Fibroblast of skin of right quadriceps (primary cell): ENCODE results near the gene ITSN1.
A peak's percentile ranks its signal among the peaks of the same experiment; 100 is the strongest.

Experiments used
- DNase-seq: peaks from one replicate; pipeline ENCODE4 v3.0.0-alpha.2; 2013

ITSN1 gene

DNA sequence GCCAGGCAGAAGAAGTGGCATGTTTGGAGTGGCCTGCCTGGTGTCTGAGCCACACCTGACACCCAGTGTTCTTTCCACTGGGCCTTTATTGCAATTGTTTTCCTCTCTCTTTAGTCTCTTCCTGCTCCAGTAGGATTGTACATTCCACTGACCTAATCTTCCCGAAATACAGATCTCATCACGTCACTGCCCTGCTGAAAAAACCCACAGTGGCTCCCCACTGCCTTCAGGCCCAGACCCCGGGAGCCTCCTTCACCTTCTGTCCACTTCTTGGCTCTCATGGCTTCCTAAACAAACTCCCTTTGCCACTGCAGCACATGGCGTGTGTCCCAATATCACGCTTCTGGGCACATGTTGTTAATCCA lies 298.6 kb downstream of the ITSN1 start:
- peak; percentile 47 for DNase-seq

DNA sequence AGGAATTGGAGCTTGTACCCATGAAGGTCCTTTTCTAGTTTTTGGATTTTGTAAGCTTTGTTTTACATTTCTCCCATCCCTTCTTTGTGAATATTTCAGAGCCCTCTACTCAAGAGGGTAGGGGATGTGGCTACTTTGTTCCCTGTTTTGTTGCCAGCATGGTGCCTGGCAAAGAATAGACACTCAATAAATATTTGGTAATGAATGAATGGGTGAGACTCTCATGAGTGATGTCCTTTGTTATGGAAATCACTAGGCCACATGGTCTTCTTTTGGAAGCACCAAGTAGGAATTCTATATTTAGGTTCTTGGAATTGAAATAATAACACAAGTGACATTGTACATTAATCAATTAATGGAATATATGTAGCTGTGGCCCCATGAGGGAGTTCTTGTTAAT lies 300.1 kb downstream of the ITSN1 start:
- no peak for DNase-seq

DNA sequence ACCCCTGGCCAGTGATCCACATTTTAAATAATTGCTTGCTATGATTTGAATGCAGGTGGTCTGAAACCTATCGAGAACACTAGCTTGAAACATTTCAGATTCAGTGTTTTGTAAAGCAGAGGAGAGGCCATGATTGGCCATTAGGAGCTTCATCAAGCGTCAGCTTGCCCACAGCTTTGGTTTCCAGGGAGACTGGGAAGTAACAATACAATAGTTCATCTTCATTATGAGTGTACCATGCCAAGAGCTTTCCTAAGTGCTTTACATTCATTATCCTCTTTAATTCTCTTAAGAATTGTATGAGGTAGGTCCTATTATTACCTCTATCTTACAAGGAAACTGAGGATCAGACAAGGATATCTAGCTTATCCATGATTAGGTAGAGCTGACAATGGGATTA lies 301.0 kb downstream of the ITSN1 start:
- DNase-seq, result no peak

DNA sequence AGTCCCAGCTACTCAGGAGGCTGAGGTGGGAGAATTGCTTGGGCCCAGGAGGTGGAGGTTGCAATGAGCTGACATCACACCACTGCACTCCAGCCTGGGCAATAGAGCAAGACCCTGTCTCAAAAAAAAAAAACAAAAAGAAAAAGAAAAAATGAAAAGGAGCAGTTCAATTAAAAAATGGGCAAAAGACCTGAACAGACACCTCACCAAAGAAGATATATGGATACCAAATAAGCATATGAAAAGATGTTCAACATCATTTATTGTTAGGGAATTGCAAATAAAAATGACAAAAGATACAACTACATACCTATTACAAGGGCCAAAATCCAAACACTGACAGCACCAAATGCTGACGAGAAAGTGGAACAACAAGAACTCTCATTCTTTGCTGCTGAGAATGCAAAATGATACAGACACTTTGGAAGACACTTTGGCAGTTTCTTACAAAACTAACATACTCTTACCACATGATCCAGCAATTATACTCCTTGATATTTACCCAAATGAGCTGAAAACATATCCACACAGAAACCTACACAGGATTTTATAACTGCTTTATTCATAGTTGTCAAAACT lies 302.0 kb downstream of the ITSN1 start:
- no peak for DNase-seq

DNA sequence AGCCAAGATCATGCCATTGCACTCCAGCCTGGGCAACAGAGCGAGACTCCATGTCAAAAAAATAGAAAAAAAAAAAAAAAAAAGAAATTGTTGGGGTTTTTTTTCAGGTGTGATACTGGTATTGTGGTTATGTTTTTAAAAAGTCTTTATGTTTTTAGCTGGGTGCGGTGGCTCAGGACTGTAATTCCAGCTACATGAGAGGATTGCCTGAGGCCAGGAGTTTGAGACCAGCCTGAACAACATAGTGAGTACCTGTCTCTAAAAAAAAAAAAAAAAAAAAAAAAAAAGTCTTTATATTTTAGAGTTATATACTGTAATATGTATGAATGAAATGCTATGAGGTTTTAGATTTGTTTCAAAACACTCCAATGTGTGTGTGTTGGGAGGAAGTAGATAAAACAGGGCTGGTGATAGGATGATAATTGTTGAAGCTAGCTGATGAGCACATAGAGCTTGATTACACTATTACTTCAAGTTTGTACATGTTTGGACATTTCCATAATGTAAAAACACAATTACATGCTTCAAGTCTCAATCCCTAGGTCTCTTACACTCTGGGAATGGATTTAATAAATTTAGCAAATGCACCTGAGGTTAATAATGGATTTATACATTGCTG lies 303.5 kb downstream of the ITSN1 start:
- DNase-seq, result no peak

DNA sequence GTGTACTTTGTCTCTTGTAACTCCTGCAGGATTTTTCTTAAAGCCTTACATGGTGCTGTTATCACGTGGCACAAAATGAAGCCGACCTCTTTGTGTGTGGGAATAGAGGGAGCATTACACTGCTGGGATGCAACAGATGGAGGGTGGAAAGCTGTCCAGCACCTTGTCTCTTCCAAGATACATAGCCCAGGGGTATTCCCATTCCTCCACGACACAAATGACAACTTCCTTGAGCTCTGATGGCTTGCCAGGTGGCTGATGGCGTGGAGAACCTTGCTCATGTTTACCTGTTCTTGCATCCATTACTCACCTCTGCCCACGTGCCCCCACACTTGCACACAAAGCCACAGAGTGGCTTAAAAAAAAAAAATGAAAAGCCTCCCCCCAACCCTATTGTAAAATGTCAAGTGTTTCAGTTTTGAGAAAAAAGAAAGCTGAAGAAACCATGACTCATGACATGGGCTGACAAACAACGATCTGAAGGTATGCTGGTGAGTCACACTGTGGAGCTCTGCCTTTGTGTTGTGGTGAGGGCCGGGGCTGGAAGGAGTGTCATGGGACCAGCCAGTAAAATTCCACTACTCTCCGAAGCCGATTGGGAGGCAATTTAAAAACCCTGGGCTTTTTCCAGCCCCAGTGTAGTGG lies 305.3 kb downstream of the ITSN1 start:
- peak; percentile 97 for DNase-seq

DNA sequence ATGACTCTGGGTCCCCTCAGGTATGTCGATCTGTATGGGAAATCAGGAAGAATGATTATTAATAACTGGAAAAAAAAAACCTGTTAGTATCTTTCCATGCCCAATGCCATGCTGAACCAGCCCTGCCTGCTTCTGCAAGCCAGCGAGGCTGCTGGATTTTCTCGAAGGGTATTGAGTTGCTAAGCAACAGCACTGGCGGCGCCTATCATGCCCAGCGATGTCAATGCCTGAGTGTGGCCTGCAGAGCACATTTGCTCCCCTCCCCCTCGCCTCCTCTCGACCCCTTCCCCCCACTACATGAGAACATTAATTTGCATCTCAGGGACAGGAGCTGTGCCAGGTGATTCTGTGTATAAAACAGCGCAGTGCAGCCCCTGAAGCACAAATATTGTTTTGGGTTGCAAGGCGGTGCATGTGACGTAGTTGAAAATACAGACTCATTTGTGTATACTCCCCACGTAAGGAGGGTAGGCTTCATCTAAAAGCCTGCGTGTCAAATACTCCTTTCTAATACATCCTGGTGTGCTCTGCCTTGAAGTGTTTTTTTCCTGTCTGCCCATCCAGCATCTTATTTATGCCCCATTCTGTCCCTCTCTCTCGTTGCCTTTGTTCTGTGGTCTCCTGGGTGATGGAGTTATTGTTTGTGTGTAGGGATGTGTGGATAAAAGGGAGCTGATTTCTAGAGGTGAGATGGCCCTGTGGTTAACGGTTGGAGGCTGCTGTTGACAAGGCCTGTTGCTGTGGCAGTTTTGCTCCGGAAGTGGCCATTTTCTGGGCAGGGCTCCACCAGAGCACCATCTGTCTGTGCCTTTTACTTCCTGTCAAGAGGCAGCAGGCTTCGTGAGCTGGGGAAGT lies 306.0 kb downstream of the ITSN1 start:
- peak; percentile 26 for DNase-seq

DNA sequence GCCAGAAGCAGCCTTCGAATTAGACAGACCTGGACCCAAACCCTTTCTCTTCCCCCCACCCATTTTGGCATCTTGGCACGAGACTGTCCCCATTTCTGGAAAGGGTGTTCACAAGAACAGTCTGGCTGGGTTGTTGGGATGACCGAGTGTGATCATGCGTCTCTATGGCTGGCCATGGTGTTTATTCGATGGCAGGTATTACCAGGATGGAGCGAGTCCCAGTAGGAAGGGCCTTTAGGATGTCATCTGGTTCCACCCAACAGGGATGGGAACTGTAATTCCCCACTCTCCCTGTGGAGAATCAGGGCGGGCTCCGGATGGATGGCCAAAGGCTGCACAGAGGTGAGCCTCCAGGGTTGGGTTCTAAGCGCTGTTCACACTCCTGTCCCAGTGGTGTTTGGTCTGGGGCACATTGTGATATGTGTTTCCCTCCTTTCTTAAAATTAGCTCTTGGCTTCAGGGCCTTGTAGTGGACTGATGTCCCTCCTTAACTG lies 306.7 kb downstream of the ITSN1 start:
- DNase-seq, result no peak
